Myometrial cell (primary cell): ENCODE data around the gene TEX50. TPM values are rescaled to one million over a fixed set of nuclear protein-coding genes. Genes with fewer than 3 reads are reported as not detected.

Source experiments
- total RNA-seq: library from RNA; depleted of rRNA; stranded (reverse); fragments of >200 nt; gene quantifications from 2 replicates; pipeline ENCODE4 v1.2.3, GENCODE V29; 2015

Gene TEX50, protein sequence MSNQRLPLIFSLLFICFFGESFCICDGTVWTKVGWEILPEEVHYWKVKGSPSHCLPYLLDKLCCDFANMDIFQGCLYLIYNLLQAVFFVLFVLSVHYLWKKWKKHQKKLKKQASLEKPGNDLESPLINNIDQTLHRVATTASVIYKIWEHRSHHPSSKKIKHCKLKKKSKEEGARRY
- total RNA-seq: not detected in 2 replicates

DNA sequence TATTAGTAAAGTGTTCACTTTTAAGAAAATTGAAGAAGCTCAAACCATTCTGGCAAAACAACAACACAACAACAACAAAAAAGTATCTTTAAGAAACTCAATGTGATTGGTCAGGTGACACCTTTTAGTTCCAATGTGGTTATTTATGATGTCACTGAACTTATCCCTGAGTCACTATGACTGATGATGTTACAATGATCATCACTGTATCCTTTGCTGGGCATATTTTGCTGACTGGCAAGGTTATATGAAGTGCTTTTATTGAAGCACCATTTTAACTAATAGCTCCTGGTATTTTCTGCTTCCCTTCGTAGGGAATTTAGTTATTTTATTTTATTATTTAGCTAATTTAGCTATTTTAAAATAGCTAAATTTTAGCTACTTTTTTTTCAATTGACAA is at the start of gene TEX50:
TSS of gene TEX50 (plus strand) at position 223 of the 400 bp plus-strand sequence. CDS start 184 bp downstream, outside the sequence.

GRCh38 chr1:173603056-173603591 is 32.0 kb upstream of the TEX50 start, which contains the start of gene SLC9C2:
SLC9C2 (minus strand) TSS chr1:173603072; CDS start chr1:173601776, 1,296 bp downstream.

GRCh38 chr1:173669491-173669941 is 34.4 kb downstream of the TEX50 start, which contains the start of gene ANKRD45:
ANKRD45 (minus strand) TSS chr1:173669851; CDS start chr1:173659418, 10,433 bp downstream.

Other genes with a start within 250 kb of the TEX50 start
- gene PRDX6, start 158.0 kb upstream of the TEX50 start, total RNA-seq: 502 TPM in 2 replicates
- gene SLC9C2, start 32.3 kb upstream of the TEX50 start, total RNA-seq: not detected in 2 replicates
- gene ANKRD45, start 34.5 kb downstream of the TEX50 start, total RNA-seq: 0.53 TPM in 1 of 2 replicates, not detected in the other
- gene KLHL20, start 79.6 kb downstream of the TEX50 start, total RNA-seq: 22.2 and 24.5 TPM in 2 replicates
- gene DARS2, start 189.3 kb downstream of the TEX50 start, total RNA-seq: 23.6 and 27.5 TPM in 2 replicates
- 8.4 and 16.3 TPM in 2 replicates for gene CENPL, start 189.5 kb downstream of the TEX50 start, total RNA-seq
- 389 and 390 TPM in 2 replicates for gene GAS5, start 232.7 kb downstream of the TEX50 start, total RNA-seq
- gene ZBTB37, start 233.0 kb downstream of the TEX50 start, total RNA-seq: 1.2 and 1.9 TPM in 2 replicates